ENCODE data around the gene ETFA. TPM values are rescaled to one million over a fixed set of nuclear protein-coding genes. Genes with fewer than 3 reads are reported as not detected.

Gene ETFA
- polyA plus RNA-seq, 3 donors, result 62.1 to 178 (median 166) TPM

DNA sequence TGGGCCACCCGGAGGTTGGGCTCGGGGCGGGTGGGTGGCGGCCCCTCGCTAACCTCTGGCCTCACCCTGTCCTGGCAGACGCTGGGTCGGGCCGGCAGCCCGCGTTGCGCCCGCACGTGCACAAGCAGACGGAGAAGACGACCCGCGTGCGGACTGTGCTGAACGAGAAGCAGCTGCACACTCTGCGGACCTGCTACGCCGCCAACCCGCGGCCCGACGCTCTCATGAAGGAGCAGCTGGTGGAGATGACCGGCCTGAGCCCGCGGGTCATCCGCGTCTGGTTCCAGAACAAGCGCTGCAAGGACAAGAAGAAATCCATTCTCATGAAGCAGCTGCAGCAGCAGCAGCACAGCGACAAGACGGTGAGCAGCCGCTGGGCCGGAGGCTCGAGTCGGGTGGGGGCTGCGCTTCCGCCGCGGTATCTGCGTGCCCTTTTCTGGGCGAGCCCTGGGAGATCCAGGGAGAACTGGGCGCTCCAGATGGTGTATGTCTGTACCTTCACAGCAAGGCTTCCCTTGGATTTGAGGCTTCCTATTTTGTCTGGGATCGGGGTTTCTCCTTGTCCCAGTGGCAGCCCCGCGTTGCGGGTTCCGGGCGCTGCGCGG lies 29.0 kb upstream of the ETFA start:
- peak overlapping the region; percentile 86 to 99 for H3K4me3 Mint-ChIP-seq
- H3K4me1 Mint-ChIP-seq, result peaks cover 69% of the 10 kb centered on the region
- peak; percentile 32 to 46 (median 36) for DNase-seq
- intact Hi-C loops (cut with micrococcal nuclease), result no loop called here
- peaks cover 73 to 82% of the 10 kb centered on the region in 2 donors for H3K4me1 ChIP-seq (ENCODE audit: control insufficient read depth in 1 of 2, insufficient read depth in 2 of 2, low read length in 2 of 2)
- peak overlapping the region; percentile 66 for H2AFZ ChIP-seq (ENCODE audit: insufficient read depth, low read depth, low read length, poor library complexity, severe bottlenecking)
- H3K27me3 Mint-ChIP-seq (ENCODE audit: low read depth in 3 of 3), result peaks cover 81 to 98% (median 89%) of the 10 kb centered on the region in 3 donors
- peak overlapping the region in 2 of 7 donors; percentile 38 to 48 for H3K27ac Mint-ChIP-seq
- peaks cover 0 to 60% (median 46%) of the 10 kb centered on the region in 7 donors for H3K9me3 Mint-ChIP-seq
- peaks cover 20 to 40% of the 10 kb centered on the region in 2 donors for H3K36me3 Mint-ChIP-seq
- peaks cover 9 to 50% of the 10 kb centered on the region in 2 donors for H3K9me3 ChIP-seq (replicated peaks in 1 of 2; ENCODE audit: control insufficient read depth in 1 of 2, insufficient read depth in 1 of 2, low read length in 2 of 2)
- H4K20me1 ChIP-seq (ENCODE audit: insufficient read depth, low read length), result peaks cover 44% of the 10 kb centered on the region
- H3K79me2 ChIP-seq (ENCODE audit: insufficient read depth, low read length), result no peaks in the 10 kb centered on the region
- no peak overlapping the region for H3K27ac ChIP-seq (ENCODE audit: low read depth in 1 of 2, low read length in 2 of 2)
- TF ChIP-seq, protein P1, sequence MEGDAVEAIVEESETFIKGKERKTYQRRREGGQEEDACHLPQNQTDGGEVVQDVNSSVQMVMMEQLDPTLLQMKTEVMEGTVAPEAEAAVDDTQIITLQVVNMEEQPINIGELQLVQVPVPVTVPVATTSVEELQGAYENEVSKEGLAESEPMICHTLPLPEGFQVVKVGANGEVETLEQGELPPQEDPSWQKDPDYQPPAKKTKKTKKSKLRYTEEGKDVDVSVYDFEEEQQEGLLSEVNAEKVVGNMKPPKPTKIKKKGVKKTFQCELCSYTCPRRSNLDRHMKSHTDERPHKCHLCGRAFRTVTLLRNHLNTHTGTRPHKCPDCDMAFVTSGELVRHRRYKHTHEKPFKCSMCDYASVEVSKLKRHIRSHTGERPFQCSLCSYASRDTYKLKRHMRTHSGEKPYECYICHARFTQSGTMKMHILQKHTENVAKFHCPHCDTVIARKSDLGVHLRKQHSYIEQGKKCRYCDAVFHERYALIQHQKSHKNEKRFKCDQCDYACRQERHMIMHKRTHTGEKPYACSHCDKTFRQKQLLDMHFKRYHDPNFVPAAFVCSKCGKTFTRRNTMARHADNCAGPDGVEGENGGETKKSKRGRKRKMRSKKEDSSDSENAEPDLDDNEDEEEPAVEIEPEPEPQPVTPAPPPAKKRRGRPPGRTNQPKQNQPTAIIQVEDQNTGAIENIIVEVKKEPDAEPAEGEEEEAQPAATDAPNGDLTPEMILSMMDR (IDR thresholded peaks at IDR 0.05), result no peak
- no peak overlapping the region for H3K9ac ChIP-seq (ENCODE audit: insufficient read depth, low read length, poor library complexity, severe bottlenecking)
- under 1% methylated on average over 53 of the region's 53 CpGs for WGBS (ENCODE audit: insufficient coverage)
- peak overlapping the region; percentile 91 for H3K4me2 ChIP-seq (replicated peaks; ENCODE audit: extremely low read depth, low read length, poor library complexity, severe bottlenecking)
- peak overlapping the region; percentile 34 to 79 (median 46) for H3K4me3 ChIP-seq (replicated peaks in 1 of 3; ENCODE audit: low read depth in 2 of 3, low read length in 3 of 3)
- no peaks in the 10 kb centered on the region for H3K36me3 ChIP-seq (replicated peaks in 1 of 2; ENCODE audit: control insufficient read depth in 1 of 2, insufficient read depth in 2 of 2, low read length in 2 of 2)
- peaks cover 68 to 86% of the 10 kb centered on the region in 2 donors for H3K27me3 ChIP-seq (ENCODE audit: control insufficient read depth in 2 of 2, insufficient read depth in 2 of 2, low read length in 2 of 2)

DNA sequence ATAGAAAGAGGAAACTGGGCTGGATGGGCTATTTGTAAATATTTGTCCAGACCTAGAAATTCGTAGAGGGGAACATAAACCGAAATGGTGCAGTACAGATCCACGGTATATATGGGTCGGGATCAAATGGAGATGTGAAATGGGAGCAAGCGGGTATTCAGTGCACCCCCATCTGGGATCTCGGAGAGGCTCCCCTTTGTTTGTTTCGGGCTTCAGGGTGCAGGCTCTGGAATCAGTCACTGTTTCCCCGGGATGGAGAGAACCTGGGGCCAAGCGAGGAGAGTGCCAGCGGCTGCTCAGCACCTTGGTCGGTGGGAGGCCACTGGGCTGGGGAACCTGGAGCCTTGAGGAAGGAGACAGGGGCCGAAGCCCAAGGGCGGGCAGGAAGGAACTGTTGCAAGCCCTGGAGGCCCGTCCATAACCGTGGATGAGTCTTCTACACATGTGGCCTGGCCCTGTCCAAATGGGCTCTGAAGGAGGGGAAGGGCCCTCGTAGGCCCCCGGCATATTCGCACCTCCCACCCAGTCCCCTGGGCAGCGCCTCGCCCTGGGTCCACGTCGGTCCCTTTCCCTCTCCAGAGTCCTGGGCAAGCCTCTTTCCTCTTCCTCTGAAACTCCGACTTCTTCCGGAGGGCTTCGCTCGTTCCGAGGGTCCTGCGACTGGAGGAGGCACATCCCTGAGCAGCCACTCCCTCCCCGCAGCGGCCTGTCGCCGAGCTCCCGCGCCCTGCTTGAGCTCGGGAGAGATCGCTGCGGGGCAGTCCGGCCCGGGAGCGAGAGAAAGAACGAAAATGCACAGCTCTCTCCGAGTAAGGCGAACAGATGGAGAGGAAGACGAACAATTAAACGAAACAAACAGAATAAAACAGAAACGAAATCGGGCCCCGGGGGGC lies 28.3 kb upstream of the ETFA start:
- H3K27me3 Mint-ChIP-seq (ENCODE audit: low read depth in 3 of 3), result peaks cover 83 to 98% (median 89%) of the 10 kb centered on the region in 3 donors
- Histone ChIP-seq H3K36me3 (replicated peaks in 1 of 2; ENCODE audit: control insufficient read depth in 1 of 2, insufficient read depth in 2 of 2, low read length in 2 of 2) (no peaks in the 10 kb centered on the region), H3K4me1 (ENCODE audit: control insufficient read depth in 1 of 2, insufficient read depth in 2 of 2, low read length in 2 of 2) (peaks cover 80 to 87% of the 10 kb centered on the region in 2 donors), H3K4me2 (replicated peaks; ENCODE audit: extremely low read depth, low read length, poor library complexity, severe bottlenecking) (peak overlapping the region; percentile 91), H3K9ac (ENCODE audit: insufficient read depth, low read length, poor library complexity, severe bottlenecking) (no peak overlapping the region), H2AFZ (ENCODE audit: insufficient read depth, low read depth, low read length, poor library complexity, severe bottlenecking) (peak overlapping the region; percentile 66), H3K9me3 (replicated peaks in 1 of 2; ENCODE audit: control insufficient read depth in 1 of 2, insufficient read depth in 1 of 2, low read length in 2 of 2) (peaks cover 9 to 51% of the 10 kb centered on the region in 2 donors), H3K27ac (ENCODE audit: low read depth in 1 of 2, low read length in 2 of 2) (no peak overlapping the region), H4K20me1 (ENCODE audit: insufficient read depth, low read length) (peaks cover 44% of the 10 kb centered on the region), H3K27me3 (ENCODE audit: control insufficient read depth in 2 of 2, insufficient read depth in 2 of 2, low read length in 2 of 2) (peaks cover 65 to 86% of the 10 kb centered on the region in 2 donors), H3K4me3 (replicated peaks in 1 of 3; ENCODE audit: low read depth in 2 of 3, low read length in 3 of 3) (peak overlapping the region; percentile 34 to 79 (median 46)), H3K79me2 (ENCODE audit: insufficient read depth, low read length) (no peaks in the 10 kb centered on the region)
- WGBS (ENCODE audit: insufficient coverage), result 2% methylated on average over 40 of the region's 48 CpGs
- TF ChIP-seq, protein P1 (IDR thresholded peaks at IDR 0.05), result no peak
- H3K27ac Mint-ChIP-seq, result peak overlapping the region in 5 of 7 donors; percentile 30 to 76 (median 55)
- H3K4me3 Mint-ChIP-seq, result peak overlapping the region; percentile 86 to 99
- H3K4me1 Mint-ChIP-seq, result peaks cover 72% of the 10 kb centered on the region
- intact Hi-C loops (cut with micrococcal nuclease), result no loop called here
- peaks cover 20 to 38% of the 10 kb centered on the region in 2 donors for H3K36me3 Mint-ChIP-seq
- DNase-seq, result peak in 2 of 3 donors; percentile 47 to 49
- peaks cover 0 to 66% (median 53%) of the 10 kb centered on the region in 7 donors for H3K9me3 Mint-ChIP-seq
